IMR-90 (cell line): ENCODE measurements around the gene RHOH. TPM values are rescaled to one million over a fixed set of nuclear protein-coding genes. Genes with fewer than 3 reads are reported as not detected.

Experiments
- ATAC-seq: fragments of 200-7000 bp; cut with Tn5 transposase; 2 replicates; pipeline ENCODE4 v1.9.1; 2020; ENCODE audit warnings: low read depth, mild to moderate bottlenecking, moderate library complexity
- BruUV-seq: library from RNA; stranded (reverse); fragments of 400-500 nt; replicated peaks from 2 replicates; lab custom pipeline; 2021; lab: Mats Ljungman, UMichigan
- CTCF ChIA-PET: fragments of 300-600 bp; formaldehyde crosslinking; extraction: SDS; loops from one replicate; lab custom pipeline; 2021; ENCODE audit warnings: antibody characterized with exemption; lab: Yijun Ruan, JAX
- POLR2A ChIA-PET: fragments of 300-600 bp; sonication (Branson Sonifier 250); formaldehyde crosslinking; loops from one replicate; lab custom pipeline; 2022; ENCODE audit warnings: antibody characterized with exemption; ENCODE audit not compliant: unreplicated experiment; lab: Charles Lee
- DNase-seq: peaks from one replicate; pipeline ENCODE4 v3.0.0; 2013
- H2AFZ ChIP-seq: replicated peaks from 2 replicates; pipeline ENCODE3; 2013; ENCODE audit warnings: low read length, mild to moderate bottlenecking; ENCODE audit not compliant: poor library complexity
- H2AK5ac ChIP-seq: 2 replicates; pipeline ENCODE4 v1.6.1; 2013; ENCODE audit warnings: low read depth, low read length, inconsistent platforms
- H2AK9ac ChIP-seq: replicated peaks from 2 replicates; pipeline ENCODE3; 2013; ENCODE audit warnings: mild to moderate bottlenecking, low read depth, low read length, moderate library complexity; ENCODE audit not compliant: poor library complexity
- H2BK120ac ChIP-seq: 2 replicates; pipeline ENCODE4 v1.6.1; 2013; ENCODE audit warnings: low read depth, low read length, inconsistent platforms
- H2BK15ac ChIP-seq: 3 replicates; pipeline ENCODE4 v1.6.1; 2013; ENCODE audit warnings: low read depth, low read length, inconsistent platforms
- H2BK20ac ChIP-seq: 2 replicates; pipeline ENCODE4 v1.6.1; 2013; ENCODE audit warnings: low read depth, mild to moderate bottlenecking, inconsistent platforms, low read length, moderate library complexity
- H2BK5ac ChIP-seq: 2 replicates; pipeline ENCODE4 v1.6.1; 2013; ENCODE audit warnings: mild to moderate bottlenecking, low read depth, low read length, inconsistent platforms; ENCODE audit not compliant: poor library complexity, severe bottlenecking
- H3K14ac ChIP-seq: replicated peaks from 2 replicates; pipeline ENCODE4 v1.6.1; 2013; ENCODE audit warnings: low read depth, low read length, inconsistent platforms
- H3K18ac ChIP-seq: 2 replicates; pipeline ENCODE4 v1.6.1; 2013; ENCODE audit warnings: low read depth, low read length, control low read depth
- H3K23ac ChIP-seq: 2 replicates; pipeline ENCODE4 v1.6.1; 2013; ENCODE audit warnings: low read depth, low read length, inconsistent platforms
- H3K27ac ChIP-seq: 2 replicates; pipeline ENCODE4 v1.5.1; 2013; ENCODE audit warnings: mild to moderate bottlenecking, control low read depth, low read length; ENCODE audit not compliant: insufficient read depth
- H3K27me3 ChIP-seq: 2 replicates; pipeline ENCODE4 v1.6.1; 2013; ENCODE audit warnings: low read length; ENCODE audit not compliant: control insufficient read depth, insufficient read depth
- H3K36me3 ChIP-seq: 2 replicates; pipeline ENCODE4 v1.6.1; 2013; ENCODE audit warnings: low read length, mixed read lengths; ENCODE audit not compliant: control insufficient read depth, insufficient read depth
- H3K4ac ChIP-seq: 2 replicates; pipeline ENCODE4 v1.6.1; 2013; ENCODE audit warnings: low read depth, low read length, inconsistent platforms
- H3K4me1 ChIP-seq: 2 replicates; pipeline ENCODE4 v1.6.1; 2013; ENCODE audit warnings: low read length, mixed read lengths; ENCODE audit not compliant: control insufficient read depth, insufficient read depth
- H3K4me2 ChIP-seq: 2 replicates; pipeline ENCODE4 v1.6.1; 2013; ENCODE audit warnings: low read depth, mild to moderate bottlenecking, control low read depth, low read length, moderate library complexity
- H3K4me3 ChIP-seq: 2 replicates; pipeline ENCODE4 v1.5.1; 2013; ENCODE audit warnings: low read depth, mild to moderate bottlenecking, control low read depth, low read length, moderate library complexity; ENCODE audit not compliant: insufficient read depth
- H3K56ac ChIP-seq: 2 replicates; pipeline ENCODE4 v1.6.1; 2013; ENCODE audit warnings: low read length, inconsistent platforms; ENCODE audit not compliant: insufficient read depth; ENCODE audit errors: extremely low read depth
- H3K79me1 ChIP-seq, 2 experiments: 2 replicates each; pipeline ENCODE4 v1.6.1; 2013; ENCODE audit warnings: low read length in 2 of 2, inconsistent platforms in 1 of 2, low read depth in 1 of 2
- H3K9ac ChIP-seq: 2 replicates; pipeline ENCODE4 v1.6.1; 2013; ENCODE audit warnings: low read depth, low read length, control low read depth
- H3K9me1 ChIP-seq: 2 replicates; pipeline ENCODE4 v1.6.1; 2013; ENCODE audit warnings: low read length, inconsistent platforms; ENCODE audit not compliant: insufficient read depth
- H3K9me3 ChIP-seq: 2 replicates; pipeline ENCODE4 v1.6.1; 2013; ENCODE audit warnings: low read length; ENCODE audit not compliant: control insufficient read depth, insufficient read depth
- H4K20me1 ChIP-seq: 2 replicates; pipeline ENCODE4 v1.6.1; 2013; ENCODE audit warnings: low read length, inconsistent platforms; ENCODE audit not compliant: insufficient read depth
- H4K5ac ChIP-seq: 2 replicates; pipeline ENCODE4 v1.6.1; 2013; ENCODE audit warnings: mild to moderate bottlenecking, low read depth, low read length, control low read depth
- H4K8ac ChIP-seq, 2 experiments: 2 replicates each; pipeline ENCODE4 v1.6.1; 2013; ENCODE audit warnings: low read depth in 2 of 2, low read length in 2 of 2, control low read depth in 1 of 2, inconsistent platforms in 1 of 2
- H4K91ac ChIP-seq: 2 replicates; pipeline ENCODE4 v1.6.1; 2013; ENCODE audit warnings: low read depth, low read length, inconsistent platforms; ENCODE audit not compliant: insufficient read depth
- BHLHE40 ChIP-seq: fragments of 150-350 bp; IDR thresholded peaks from 2 replicates; pipeline ENCODE4 v1.6.1; 2016; ENCODE audit warnings: mild to moderate bottlenecking, low read depth, low read length
- CEBPB ChIP-seq: IDR thresholded peaks from 2 replicates; pipeline ENCODE4 v1.6.1; 2012; ENCODE audit warnings: low read depth, low read length, improper control_type of control experiment
- CHD1 ChIP-seq: IDR thresholded peaks from 2 replicates; pipeline ENCODE4 v1.6.1; 2012; ENCODE audit warnings: low read depth, low read length, improper control_type of control experiment
- CTCF ChIP-seq: conservative IDR thresholded peaks from 2 replicates; pipeline ENCODE4 v1.5.1; 2012; ENCODE audit warnings: mild to moderate bottlenecking, low read depth, low read length, improper control_type of control experiment
- ELK1 ChIP-seq: fragments of 150-350 bp; IDR thresholded peaks from 2 replicates; pipeline ENCODE4 v1.6.1; 2016; ENCODE audit warnings: low read depth, mild to moderate bottlenecking, low read length, moderate library complexity, borderline replicate concordance
- FOS ChIP-seq: fragments of 150-350 bp; IDR thresholded peaks from 2 replicates; pipeline ENCODE4 v1.6.1; 2016; ENCODE audit warnings: low read depth, low read length
- NFE2L2 ChIP-seq: fragments of 150-350 bp; IDR thresholded peaks from 2 replicates; pipeline ENCODE4 v1.6.1; 2016; ENCODE audit warnings: low read depth, mild to moderate bottlenecking, low read length
- POLR2A ChIP-seq: IDR thresholded peaks from 2 replicates; pipeline ENCODE4 v1.6.1; 2012; ENCODE audit warnings: mild to moderate bottlenecking, low read depth, low read length
- USF2 ChIP-seq: fragments of 150-350 bp; IDR thresholded peaks from 2 replicates; pipeline ENCODE4 v1.6.1; 2017; ENCODE audit warnings: mild to moderate bottlenecking, antibody characterized with exemption, low read length, low read depth
- WGBS, 2 experiments: methylation state at CpG; one replicate each; pipeline versions ENCODE4 v1.1.5 to v1.1.7; 2013; ENCODE audit warnings: missing lambda C conversion rate in 2 of 2; ENCODE audit not compliant: insufficient read length in 1 of 2; ENCODE audit errors: extremely low coverage in 2 of 2; 5-methylcytosine and 5-hydroxymethylcytosine counted together
- dilution Hi-C: fragments of 300-500 bp; cut with HindIII; formaldehyde crosslinking; loops from one replicate; pipeline ENCODE4 v1.14.3; 2018; ENCODE audit warnings: low sequenced_read_pairs; ENCODE audit not compliant: unreplicated experiment
- in situ Hi-C: fragments of 300-500 bp; cut with MboI; formaldehyde crosslinking; loops from 3 replicates; pipeline ENCODE4 v1.14.3; 2019; ENCODE audit warnings: low sequenced_read_pairs, inconsistent platforms, mixed read lengths
- intact Hi-C: fragments of 100-400 bp; cut with micrococcal nuclease; formaldehyde crosslinking; loops from 2 replicates; pipeline ENCODE4 v1.10.0; 2022
- polyA plus RNA-seq, 3 experiments: library from polyadenylated mRNA; depleted of rRNA; stranded (reverse); fragments of >200 nt; gene quantifications; 2 replicates each; pipeline ENCODE4 v1.2.3, GENCODE V29; 2012; ENCODE audit warnings: low replicate concordance in 1 of 3
- total RNA-seq: library from RNA; depleted of rRNA; stranded (reverse); fragments of >200 nt; gene quantifications from 2 replicates; pipeline ENCODE4 v1.2.3, GENCODE V29; 2012

RHOH gene
- total and polyA plus RNA-seq, 2 of the 4 experiments (the other 2 are of a cell fraction) = not detected

- no peak for TF ChIP-seq NFE2L2
- TF ChIP-seq BHLHE40 = no peak
- TF ChIP-seq ELK1 = no peak
- no peak for TF ChIP-seq CHD1
- TF ChIP-seq FOS = no peak
- TF ChIP-seq CEBPB = no peak
- TF ChIP-seq USF2 = no peak
- TF ChIP-seq CTCF = no peak
- no peak for TF ChIP-seq POLR2A
- no CpG with 5 or more reads among the region's 3 CpGs for WGBS, 2 experiments
- H2BK120ac ChIP-seq = no peak overlapping the region
- no peak overlapping the region for H2AK5ac ChIP-seq
- no peak for DNase-seq
- no peak overlapping the region for H4K8ac ChIP-seq
- no peak for ATAC-seq
- no peak overlapping the region for H3K56ac ChIP-seq
- H4K20me1 ChIP-seq = no peaks in the 10 kb centered on the region
- H2BK20ac ChIP-seq = no peak overlapping the region
- dilution Hi-C loops (no loop called here), intact Hi-C loops (no loop called here), in situ Hi-C loops (no loop called here)
- H2AFZ ChIP-seq = peak overlapping the region; percentile 35
- no peak overlapping the region for H2BK15ac ChIP-seq
- POLR2A ChIA-PET = interaction anchor here (0.6 kb wide), 1 partner anchor 66 kb away, joined by 7 read pairs; no protein-coding TSS in a partner anchor
- BruUV-seq = no TSS peak
- no peaks in the 10 kb centered on the region for H3K9me1 ChIP-seq
- CTCF ChIA-PET = no interaction called here
- H3K23ac ChIP-seq = no peak overlapping the region
- H3K4me1 ChIP-seq = no peaks in the 10 kb centered on the region
- no peak overlapping the region for H3K4me2 ChIP-seq
- no peak overlapping the region for H2AK9ac ChIP-seq
- no peaks in the 10 kb centered on the region for H3K36me3 ChIP-seq
- H3K9ac ChIP-seq = no peak overlapping the region
- no peaks in the 10 kb centered on the region for H3K9me3 ChIP-seq
- H4K5ac ChIP-seq = no peak overlapping the region
- H3K4me3 ChIP-seq = no peak overlapping the region
- H3K27me3 ChIP-seq = peaks cover 7% of the 10 kb centered on the region
- H4K91ac ChIP-seq = no peak overlapping the region
- no peak overlapping the region for H3K4ac ChIP-seq
- no peak overlapping the region for H3K18ac ChIP-seq
- H3K79me1 ChIP-seq = no peaks in the 10 kb centered on the region
- H3K14ac ChIP-seq = no peak overlapping the region
- no peak overlapping the region for H2BK5ac ChIP-seq
- no peak overlapping the region for H3K27ac ChIP-seq
These were observed 37.7 kb downstream of the RHOH start for GRCh38 chr4:40234519-40235039.
